Measurements from ENCODE around the gene MYADM. TPM values are rescaled to one million over a fixed set of nuclear protein-coding genes. Genes with fewer than 3 reads are reported as not detected.

The MYADM gene
- total RNA-seq, 1 donor from 2014 or later = 96.0 TPM

DNA sequence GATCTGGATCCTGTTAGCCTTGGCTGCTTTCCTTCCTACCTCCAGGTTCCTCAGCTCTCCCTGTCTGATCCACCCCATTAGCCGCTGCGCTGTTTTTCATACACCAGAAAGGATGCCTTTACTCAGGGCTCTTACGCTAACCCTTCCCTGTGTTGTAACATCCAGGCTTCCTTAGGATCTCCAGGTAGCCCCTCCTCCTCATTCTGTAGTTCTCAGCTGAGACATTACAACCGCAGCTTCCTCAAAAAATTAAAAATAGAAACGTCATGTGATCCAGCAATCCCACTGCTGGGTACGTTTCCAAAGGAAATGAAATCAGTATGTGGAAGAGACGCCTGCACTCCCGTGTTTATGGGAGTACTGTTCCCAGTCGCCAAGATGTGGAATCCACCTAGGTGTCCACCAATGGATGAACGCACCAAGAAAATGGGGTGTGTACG lies 18.4 kb upstream of the MYADM start:
- peaks cover 4% of the 10 kb centered on the region for H3K4me1 ChIP-seq
- H3K36me3 ChIP-seq = no peaks in the 10 kb centered on the region
- no peak for DNase-seq
- H3K27me3 ChIP-seq (ENCODE audit: low read depth) = peaks cover 23% of the 10 kb centered on the region
- H3K27ac ChIP-seq (replicated peaks) = peak overlapping the region; percentile 75
- peak overlapping the region; percentile 19 for H3K4me3 ChIP-seq
- intact Hi-C loops (cut with micrococcal nuclease) = no loop called here
- H3K9me3 ChIP-seq (replicated peaks) = no peaks in the 10 kb centered on the region
- TF ChIP-seq, protein P1, sequence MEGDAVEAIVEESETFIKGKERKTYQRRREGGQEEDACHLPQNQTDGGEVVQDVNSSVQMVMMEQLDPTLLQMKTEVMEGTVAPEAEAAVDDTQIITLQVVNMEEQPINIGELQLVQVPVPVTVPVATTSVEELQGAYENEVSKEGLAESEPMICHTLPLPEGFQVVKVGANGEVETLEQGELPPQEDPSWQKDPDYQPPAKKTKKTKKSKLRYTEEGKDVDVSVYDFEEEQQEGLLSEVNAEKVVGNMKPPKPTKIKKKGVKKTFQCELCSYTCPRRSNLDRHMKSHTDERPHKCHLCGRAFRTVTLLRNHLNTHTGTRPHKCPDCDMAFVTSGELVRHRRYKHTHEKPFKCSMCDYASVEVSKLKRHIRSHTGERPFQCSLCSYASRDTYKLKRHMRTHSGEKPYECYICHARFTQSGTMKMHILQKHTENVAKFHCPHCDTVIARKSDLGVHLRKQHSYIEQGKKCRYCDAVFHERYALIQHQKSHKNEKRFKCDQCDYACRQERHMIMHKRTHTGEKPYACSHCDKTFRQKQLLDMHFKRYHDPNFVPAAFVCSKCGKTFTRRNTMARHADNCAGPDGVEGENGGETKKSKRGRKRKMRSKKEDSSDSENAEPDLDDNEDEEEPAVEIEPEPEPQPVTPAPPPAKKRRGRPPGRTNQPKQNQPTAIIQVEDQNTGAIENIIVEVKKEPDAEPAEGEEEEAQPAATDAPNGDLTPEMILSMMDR (IDR thresholded peaks at IDR 0.05; ENCODE audit: borderline replicate concordance) = no peak

DNA sequence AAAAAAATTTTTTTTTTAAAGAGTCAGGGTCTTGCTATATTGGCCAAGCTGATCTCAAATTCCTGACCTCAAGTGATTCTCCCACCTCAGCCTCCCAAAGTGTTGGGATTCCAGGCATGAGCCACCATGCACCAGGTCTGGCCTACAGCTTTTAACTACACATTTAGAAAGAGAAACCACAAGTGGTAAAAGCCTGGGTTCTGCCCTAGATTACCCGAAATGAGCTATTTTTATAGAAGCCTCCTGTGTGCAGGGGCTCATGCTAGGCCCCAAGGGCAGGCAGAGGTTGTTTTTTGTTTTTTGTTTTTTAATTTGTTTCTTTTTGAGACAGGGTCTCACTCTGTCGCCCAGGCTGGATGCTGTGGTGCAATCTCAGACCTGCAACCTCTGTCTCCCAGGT lies 14.0 kb upstream of the MYADM start:
- H3K27ac ChIP-seq (replicated peaks) = no peak overlapping the region
- peaks cover 43% of the 10 kb centered on the region for H3K27me3 ChIP-seq (ENCODE audit: low read depth)
- TF ChIP-seq, protein P1 (IDR thresholded peaks at IDR 0.05; ENCODE audit: borderline replicate concordance) = no peak
- peaks cover 4% of the 10 kb centered on the region for H3K4me1 ChIP-seq
- no peak overlapping the region for H3K4me3 ChIP-seq
- H3K9me3 ChIP-seq (replicated peaks) = no peaks in the 10 kb centered on the region
- no peaks in the 10 kb centered on the region for H3K36me3 ChIP-seq
- intact Hi-C loops (cut with micrococcal nuclease) = no loop called here
- no peak for DNase-seq

DNA sequence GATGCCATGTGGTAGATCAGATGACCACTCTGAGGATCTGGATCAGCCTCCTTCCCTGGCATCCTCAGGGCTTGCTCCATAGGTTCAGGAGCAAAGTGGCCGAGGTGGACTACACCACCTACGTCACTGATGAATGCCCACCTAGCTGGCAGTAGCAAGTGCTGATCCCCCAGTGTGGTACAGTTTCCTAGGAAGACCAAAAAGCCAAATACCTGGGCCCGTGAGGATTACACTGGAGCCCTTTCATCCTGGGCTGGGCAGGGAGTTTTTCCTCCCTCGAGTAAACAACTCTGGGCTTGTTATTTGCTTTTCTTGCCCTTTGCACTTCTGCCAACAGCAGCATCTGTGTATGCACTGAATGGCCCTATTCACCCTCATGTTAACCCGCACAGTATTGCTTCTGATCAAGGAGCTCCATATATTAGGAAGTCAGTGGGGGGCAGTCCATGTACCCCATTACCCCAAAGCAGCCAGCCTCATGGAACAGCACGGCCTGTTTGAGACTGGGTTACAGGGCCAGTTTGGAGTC lies 3.3 kb upstream of the MYADM start:
- H3K4me1 ChIP-seq = peaks cover 39% of the 10 kb centered on the region
- H3K36me3 ChIP-seq = no peaks in the 10 kb centered on the region
- intact Hi-C loops (cut with micrococcal nuclease) = no loop called here
- TF ChIP-seq, protein P1 (IDR thresholded peaks at IDR 0.05; ENCODE audit: borderline replicate concordance) = no peak
- H3K4me3 ChIP-seq = no peak overlapping the region
- no peak for DNase-seq
- no peaks in the 10 kb centered on the region for H3K9me3 ChIP-seq (replicated peaks)
- H3K27ac ChIP-seq (replicated peaks) = no peak overlapping the region
- peaks cover 3% of the 10 kb centered on the region for H3K27me3 ChIP-seq (ENCODE audit: low read depth)

DNA sequence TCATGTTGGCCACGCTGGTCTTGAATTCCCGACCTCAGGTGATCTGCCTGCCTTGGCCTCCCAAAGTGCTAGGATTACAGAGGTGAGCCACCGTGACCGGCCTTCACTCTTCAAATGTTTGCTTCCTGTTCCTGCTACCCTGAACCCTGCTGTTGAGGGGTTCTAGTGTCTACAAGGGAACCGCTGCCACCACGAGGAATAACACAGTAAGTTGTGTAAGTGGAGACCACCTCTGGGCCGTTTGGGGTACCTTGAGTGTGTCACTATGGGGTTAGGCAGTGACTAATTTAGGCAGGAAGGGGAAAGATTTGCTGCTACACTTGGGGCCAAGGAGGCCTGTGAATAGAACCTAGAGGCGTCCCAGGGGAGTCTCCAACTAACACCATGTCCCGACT lies 2.2 kb upstream of the MYADM start:
- Histone ChIP-seq H3K36me3 (no peaks in the 10 kb centered on the region), H3K4me3 (peak overlapping the region; percentile 82), H3K27ac (replicated peaks) (peak overlapping the region; percentile 94), H3K9me3 (replicated peaks) (no peaks in the 10 kb centered on the region), H3K27me3 (ENCODE audit: low read depth) (no peaks in the 10 kb centered on the region), H3K4me1 (peaks cover 46% of the 10 kb centered on the region)
- intact Hi-C loops (cut with micrococcal nuclease) = no loop called here
- no peak for DNase-seq
- TF ChIP-seq, protein P1 (IDR thresholded peaks at IDR 0.05; ENCODE audit: borderline replicate concordance) = no peak

DNA sequence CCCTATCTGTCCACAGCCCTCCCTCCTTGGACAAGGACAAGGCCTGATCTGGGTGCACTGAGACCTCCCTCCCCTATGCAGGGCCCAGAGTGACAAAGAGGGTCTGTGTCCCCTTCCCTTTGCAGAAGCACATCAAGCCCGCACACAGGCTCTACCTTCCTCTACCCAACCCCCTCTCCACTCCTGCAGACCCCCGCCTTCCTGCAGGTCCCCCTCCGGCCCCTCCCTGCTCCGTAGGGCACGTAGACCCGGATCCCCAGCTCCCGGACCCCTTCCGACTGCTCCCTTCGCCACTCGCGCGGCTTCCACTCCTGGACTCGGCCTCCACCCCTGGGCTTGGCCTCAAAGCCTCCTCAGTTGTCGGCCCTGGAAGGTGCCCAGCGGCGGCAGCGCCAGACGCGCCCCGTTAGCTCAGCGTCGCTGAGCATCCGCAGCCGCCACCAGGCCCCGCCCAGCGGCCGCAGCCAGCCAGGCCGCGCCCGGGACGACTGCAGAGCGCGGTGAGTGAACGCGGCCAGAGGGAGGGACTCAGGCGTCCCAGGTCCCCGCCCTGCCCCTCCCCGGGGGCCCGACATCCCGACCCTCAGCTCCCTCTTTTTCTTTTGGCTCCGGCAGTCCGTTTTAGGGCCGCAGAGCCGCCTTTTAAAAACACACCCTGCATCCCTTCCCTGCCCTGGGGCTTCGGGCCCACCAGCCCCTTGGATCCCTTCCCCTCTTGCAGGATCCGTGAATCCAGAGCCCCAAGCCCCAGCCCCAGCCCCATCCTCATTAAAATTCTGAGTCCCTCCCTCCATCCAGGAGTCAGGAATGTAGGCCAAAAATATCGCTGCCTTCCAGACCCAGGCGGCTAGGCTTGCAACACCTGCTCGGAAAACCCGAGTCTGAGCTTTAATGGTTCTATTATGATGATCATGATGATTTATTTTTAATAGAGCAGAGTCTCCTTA lies 1.5 kb upstream of the MYADM start:
- TF ChIP-seq, protein P1 (IDR thresholded peaks at IDR 0.05; ENCODE audit: borderline replicate concordance) = peak; percentile 10
- H3K27me3 ChIP-seq (ENCODE audit: low read depth) = no peaks in the 10 kb centered on the region
- H3K36me3 ChIP-seq = peaks cover 3% of the 10 kb centered on the region
- intact Hi-C loops (cut with micrococcal nuclease) = no loop called here
- peaks cover 53% of the 10 kb centered on the region for H3K4me1 ChIP-seq
- peak overlapping the region; percentile 94 for H3K27ac ChIP-seq (replicated peaks)
- DNase-seq = peak; percentile 88
- peak overlapping the region; percentile 82 for H3K4me3 ChIP-seq
- H3K9me3 ChIP-seq (replicated peaks) = no peaks in the 10 kb centered on the region
